ENCODE results near the gene NTNG1. TPM values are rescaled to one million over a fixed set of nuclear protein-coding genes. Genes with fewer than 3 reads are reported as not detected.

Gene NTNG1
- total RNA-seq, 1 experiment from 2014 or later, result 2.3 TPM

- TF ChIP-seq, protein P1, sequence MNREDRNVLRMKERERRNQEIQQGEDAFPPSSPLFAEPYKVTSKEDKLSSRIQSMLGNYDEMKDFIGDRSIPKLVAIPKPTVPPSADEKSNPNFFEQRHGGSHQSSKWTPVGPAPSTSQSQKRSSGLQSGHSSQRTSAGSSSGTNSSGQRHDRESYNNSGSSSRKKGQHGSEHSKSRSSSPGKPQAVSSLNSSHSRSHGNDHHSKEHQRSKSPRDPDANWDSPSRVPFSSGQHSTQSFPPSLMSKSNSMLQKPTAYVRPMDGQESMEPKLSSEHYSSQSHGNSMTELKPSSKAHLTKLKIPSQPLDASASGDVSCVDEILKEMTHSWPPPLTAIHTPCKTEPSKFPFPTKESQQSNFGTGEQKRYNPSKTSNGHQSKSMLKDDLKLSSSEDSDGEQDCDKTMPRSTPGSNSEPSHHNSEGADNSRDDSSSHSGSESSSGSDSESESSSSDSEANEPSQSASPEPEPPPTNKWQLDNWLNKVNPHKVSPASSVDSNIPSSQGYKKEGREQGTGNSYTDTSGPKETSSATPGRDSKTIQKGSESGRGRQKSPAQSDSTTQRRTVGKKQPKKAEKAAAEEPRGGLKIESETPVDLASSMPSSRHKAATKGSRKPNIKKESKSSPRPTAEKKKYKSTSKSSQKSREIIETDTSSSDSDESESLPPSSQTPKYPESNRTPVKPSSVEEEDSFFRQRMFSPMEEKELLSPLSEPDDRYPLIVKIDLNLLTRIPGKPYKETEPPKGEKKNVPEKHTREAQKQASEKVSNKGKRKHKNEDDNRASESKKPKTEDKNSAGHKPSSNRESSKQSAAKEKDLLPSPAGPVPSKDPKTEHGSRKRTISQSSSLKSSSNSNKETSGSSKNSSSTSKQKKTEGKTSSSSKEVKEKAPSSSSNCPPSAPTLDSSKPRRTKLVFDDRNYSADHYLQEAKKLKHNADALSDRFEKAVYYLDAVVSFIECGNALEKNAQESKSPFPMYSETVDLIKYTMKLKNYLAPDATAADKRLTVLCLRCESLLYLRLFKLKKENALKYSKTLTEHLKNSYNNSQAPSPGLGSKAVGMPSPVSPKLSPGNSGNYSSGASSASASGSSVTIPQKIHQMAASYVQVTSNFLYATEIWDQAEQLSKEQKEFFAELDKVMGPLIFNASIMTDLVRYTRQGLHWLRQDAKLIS (CRISPR knock-in tag; IDR thresholded peaks at IDR 0.05; ENCODE audit: borderline replicate concordance), result no peak
- no peak for TF ChIP-seq USF2 (CRISPR knock-in tag; IDR thresholded peaks at IDR 0.05)
- TF ChIP-seq MXD4 (CRISPR knock-in tag; IDR thresholded peaks at IDR 0.05; ENCODE audit: borderline replicate concordance), result no peak
- no peak for TF ChIP-seq ZNF532 (CRISPR knock-in tag; IDR thresholded peaks at IDR 0.05; ENCODE audit: borderline replicate concordance)
- no peak for TF ChIP-seq MYBL2 (CRISPR knock-in tag; IDR thresholded peaks at IDR 0.05)
- TF ChIP-seq, protein P2, sequence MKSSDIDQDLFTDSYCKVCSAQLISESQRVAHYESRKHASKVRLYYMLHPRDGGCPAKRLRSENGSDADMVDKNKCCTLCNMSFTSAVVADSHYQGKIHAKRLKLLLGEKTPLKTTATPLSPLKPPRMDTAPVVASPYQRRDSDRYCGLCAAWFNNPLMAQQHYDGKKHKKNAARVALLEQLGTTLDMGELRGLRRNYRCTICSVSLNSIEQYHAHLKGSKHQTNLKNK (CRISPR knock-in tag; IDR thresholded peaks at IDR 0.05), result no peak
- no peak for TF ChIP-seq ZNF423 (CRISPR knock-in tag; IDR thresholded peaks at IDR 0.05)
These were observed 369.5 kb downstream of the NTNG1 start (continued) for GRCh38 chr1:107510347-107510746.

- Mint-ChIP-seq H3K27me3 (ENCODE audit: low read depth) (no peaks in the 10 kb centered on the region), H3K9me3 (peaks cover 34% of the 10 kb centered on the region), H3K4me3 (no peak overlapping the region), H3K27ac (no peak overlapping the region), H3K36me3 (peaks cover 23% of the 10 kb centered on the region), H3K4me1 (peaks cover 9% of the 10 kb centered on the region)
- ATAC-seq, result no peak
- no peak for DNase-seq (ENCODE audit: low spot score)
- ChIA-PET POLR2A (no interaction called here), CTCF (interaction anchor here (0.9 kb wide), 1 partner anchor 36 kb away, joined by 3 read pairs; no protein-coding TSS in a partner anchor)
- TF ChIP-seq ARID4B (CRISPR knock-in tag; IDR thresholded peaks at IDR 0.05; ENCODE audit: borderline replicate concordance), result no peak
- TF ChIP-seq, protein P3, sequence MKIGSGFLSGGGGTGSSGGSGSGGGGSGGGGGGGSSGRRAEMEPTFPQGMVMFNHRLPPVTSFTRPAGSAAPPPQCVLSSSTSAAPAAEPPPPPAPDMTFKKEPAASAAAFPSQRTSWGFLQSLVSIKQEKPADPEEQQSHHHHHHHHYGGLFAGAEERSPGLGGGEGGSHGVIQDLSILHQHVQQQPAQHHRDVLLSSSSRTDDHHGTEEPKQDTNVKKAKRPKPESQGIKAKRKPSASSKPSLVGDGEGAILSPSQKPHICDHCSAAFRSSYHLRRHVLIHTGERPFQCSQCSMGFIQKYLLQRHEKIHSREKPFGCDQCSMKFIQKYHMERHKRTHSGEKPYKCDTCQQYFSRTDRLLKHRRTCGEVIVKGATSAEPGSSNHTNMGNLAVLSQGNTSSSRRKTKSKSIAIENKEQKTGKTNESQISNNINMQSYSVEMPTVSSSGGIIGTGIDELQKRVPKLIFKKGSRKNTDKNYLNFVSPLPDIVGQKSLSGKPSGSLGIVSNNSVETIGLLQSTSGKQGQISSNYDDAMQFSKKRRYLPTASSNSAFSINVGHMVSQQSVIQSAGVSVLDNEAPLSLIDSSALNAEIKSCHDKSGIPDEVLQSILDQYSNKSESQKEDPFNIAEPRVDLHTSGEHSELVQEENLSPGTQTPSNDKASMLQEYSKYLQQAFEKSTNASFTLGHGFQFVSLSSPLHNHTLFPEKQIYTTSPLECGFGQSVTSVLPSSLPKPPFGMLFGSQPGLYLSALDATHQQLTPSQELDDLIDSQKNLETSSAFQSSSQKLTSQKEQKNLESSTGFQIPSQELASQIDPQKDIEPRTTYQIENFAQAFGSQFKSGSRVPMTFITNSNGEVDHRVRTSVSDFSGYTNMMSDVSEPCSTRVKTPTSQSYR (CRISPR knock-in tag; IDR thresholded peaks at IDR 0.05), result no peak
- TF ChIP-seq PREB (CRISPR knock-in tag; IDR thresholded peaks at IDR 0.05; ENCODE audit: borderline replicate concordance), result no peak
- TF ChIP-seq JAZF1 (CRISPR knock-in tag; IDR thresholded peaks at IDR 0.05), result no peak
- TF ChIP-seq ZNF396 (CRISPR knock-in tag; IDR thresholded peaks at IDR 0.05; ENCODE audit: borderline replicate concordance), result no peak
- TF ChIP-seq ZBTB21 (CRISPR knock-in tag; IDR thresholded peaks at IDR 0.05; ENCODE audit: borderline replicate concordance), result no peak
- no peak for TF ChIP-seq CBFB (CRISPR knock-in tag; IDR thresholded peaks at IDR 0.05; ENCODE audit: low read depth)
- no peak for TF ChIP-seq NFYB (CRISPR knock-in tag; conservative IDR thresholded peaks at IDR 0.05; ENCODE audit: low read depth)
- no peak for TF ChIP-seq FOXJ3 (CRISPR knock-in tag; IDR thresholded peaks at IDR 0.05; ENCODE audit: borderline replicate concordance)
- no peak for TF ChIP-seq ATF3 (CRISPR knock-in tag; conservative IDR thresholded peaks at IDR 0.05)
- no peak for TF ChIP-seq JUN (CRISPR knock-in tag; IDR thresholded peaks at IDR 0.05)
These were observed 372.0 kb downstream of the NTNG1 start for GRCh38 chr1:107512836-107513235.

Measured in WTC11 (cell line).